ENCODE measurements around the gene CCDC71L. TPM values are rescaled to one million over a fixed set of nuclear protein-coding genes. Genes with fewer than 3 reads are reported as not detected.

Gene CCDC71L
- polyA plus RNA-seq, 1 donor from 2014 or later = 38.3 TPM

DNA sequence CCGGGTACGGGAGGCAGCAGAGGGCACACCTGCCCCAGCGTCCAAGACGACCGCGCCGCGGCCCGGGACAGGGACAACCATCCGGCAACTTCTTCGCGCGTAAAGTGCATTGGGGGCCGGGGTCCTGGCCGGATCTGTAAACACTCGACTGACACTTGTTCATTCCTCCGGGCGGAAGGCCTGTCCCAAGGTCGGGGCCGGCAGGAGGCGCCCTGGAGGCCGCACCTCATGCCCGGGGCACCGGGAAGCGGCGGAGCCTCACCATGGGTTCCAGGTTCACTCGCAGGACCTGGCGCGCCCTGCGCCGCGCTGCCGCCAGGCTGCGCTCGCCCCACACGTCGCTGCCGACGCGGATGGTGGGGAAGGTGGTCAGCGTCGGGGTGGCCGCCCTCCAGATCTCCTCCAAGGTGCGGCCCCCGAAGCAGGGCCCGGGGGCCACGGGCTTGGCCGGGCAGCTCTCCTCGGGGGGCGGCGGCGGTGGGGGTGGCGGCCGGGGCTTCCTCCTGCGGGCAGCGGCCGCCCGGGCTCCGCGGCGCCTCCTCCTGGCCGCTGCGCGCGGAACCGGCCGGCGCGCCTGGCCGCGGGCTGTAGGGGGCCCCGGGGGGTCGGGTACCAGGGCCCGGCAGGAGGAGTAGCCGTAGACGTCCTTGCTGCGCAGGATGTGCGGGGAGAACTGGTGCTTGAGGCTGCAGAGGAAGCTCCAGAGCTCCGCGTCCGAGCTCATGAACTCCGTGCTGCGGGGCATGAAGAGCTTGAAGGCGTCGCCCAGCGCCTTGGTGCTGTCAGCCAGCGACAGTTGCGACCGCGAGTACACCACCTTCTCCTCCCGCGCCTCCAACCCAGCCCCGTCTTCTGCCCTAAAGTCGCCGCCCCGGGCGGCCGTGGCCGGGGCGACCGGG lies 746 bp downstream of the CCDC71L start:
- H3K27me3 ChIP-seq (ENCODE audit: insufficient read depth, low read depth, low read length) = no peaks in the 10 kb centered on the region
- no peaks in the 10 kb centered on the region for H4K20me1 ChIP-seq (ENCODE audit: insufficient read depth)
- no peaks in the 10 kb centered on the region for H3K9me2 ChIP-seq (ENCODE audit: insufficient read depth, low read length)
- TF ChIP-seq POLR2AphosphoS5 (IDR thresholded peaks at IDR 0.05) = no peak
- TF ChIP-seq, protein P1, sequence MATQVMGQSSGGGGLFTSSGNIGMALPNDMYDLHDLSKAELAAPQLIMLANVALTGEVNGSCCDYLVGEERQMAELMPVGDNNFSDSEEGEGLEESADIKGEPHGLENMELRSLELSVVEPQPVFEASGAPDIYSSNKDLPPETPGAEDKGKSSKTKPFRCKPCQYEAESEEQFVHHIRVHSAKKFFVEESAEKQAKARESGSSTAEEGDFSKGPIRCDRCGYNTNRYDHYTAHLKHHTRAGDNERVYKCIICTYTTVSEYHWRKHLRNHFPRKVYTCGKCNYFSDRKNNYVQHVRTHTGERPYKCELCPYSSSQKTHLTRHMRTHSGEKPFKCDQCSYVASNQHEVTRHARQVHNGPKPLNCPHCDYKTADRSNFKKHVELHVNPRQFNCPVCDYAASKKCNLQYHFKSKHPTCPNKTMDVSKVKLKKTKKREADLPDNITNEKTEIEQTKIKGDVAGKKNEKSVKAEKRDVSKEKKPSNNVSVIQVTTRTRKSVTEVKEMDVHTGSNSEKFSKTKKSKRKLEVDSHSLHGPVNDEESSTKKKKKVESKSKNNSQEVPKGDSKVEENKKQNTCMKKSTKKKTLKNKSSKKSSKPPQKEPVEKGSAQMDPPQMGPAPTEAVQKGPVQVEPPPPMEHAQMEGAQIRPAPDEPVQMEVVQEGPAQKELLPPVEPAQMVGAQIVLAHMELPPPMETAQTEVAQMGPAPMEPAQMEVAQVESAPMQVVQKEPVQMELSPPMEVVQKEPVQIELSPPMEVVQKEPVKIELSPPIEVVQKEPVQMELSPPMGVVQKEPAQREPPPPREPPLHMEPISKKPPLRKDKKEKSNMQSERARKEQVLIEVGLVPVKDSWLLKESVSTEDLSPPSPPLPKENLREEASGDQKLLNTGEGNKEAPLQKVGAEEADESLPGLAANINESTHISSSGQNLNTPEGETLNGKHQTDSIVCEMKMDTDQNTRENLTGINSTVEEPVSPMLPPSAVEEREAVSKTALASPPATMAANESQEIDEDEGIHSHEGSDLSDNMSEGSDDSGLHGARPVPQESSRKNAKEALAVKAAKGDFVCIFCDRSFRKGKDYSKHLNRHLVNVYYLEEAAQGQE (IDR thresholded peaks at IDR 0.05; ENCODE audit: borderline replicate concordance) = no peak
- no peak for TF ChIP-seq EP300 (conservative IDR thresholded peaks at IDR 0.05; ENCODE audit: poor library complexity, severe bottlenecking)
- TF ChIP-seq SMC3 (conservative IDR thresholded peaks at IDR 0.05; ENCODE audit: poor library complexity) = peak; percentile 61
- TF ChIP-seq EZH2 (IDR thresholded peaks at IDR 0.05; ENCODE audit: borderline replicate concordance, insufficient read depth, low read length, poor library complexity, severe bottlenecking) = no peak
- TF ChIP-seq TAF1 (IDR thresholded peaks at IDR 0.05; ENCODE audit: low read depth) = no peak
- TF ChIP-seq, protein P2, sequence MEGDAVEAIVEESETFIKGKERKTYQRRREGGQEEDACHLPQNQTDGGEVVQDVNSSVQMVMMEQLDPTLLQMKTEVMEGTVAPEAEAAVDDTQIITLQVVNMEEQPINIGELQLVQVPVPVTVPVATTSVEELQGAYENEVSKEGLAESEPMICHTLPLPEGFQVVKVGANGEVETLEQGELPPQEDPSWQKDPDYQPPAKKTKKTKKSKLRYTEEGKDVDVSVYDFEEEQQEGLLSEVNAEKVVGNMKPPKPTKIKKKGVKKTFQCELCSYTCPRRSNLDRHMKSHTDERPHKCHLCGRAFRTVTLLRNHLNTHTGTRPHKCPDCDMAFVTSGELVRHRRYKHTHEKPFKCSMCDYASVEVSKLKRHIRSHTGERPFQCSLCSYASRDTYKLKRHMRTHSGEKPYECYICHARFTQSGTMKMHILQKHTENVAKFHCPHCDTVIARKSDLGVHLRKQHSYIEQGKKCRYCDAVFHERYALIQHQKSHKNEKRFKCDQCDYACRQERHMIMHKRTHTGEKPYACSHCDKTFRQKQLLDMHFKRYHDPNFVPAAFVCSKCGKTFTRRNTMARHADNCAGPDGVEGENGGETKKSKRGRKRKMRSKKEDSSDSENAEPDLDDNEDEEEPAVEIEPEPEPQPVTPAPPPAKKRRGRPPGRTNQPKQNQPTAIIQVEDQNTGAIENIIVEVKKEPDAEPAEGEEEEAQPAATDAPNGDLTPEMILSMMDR (IDR thresholded peaks at IDR 0.05; ENCODE audit: poor library complexity, severe bottlenecking) = peak; percentile 78
- peak; percentile 51 for TF ChIP-seq MXI1 (conservative IDR thresholded peaks at IDR 0.05; ENCODE audit: poor library complexity, severe bottlenecking)
- TF ChIP-seq RAD21 (conservative IDR thresholded peaks at IDR 0.05) = peak; percentile 64
- H3K36me3 ChIP-seq (ENCODE audit: insufficient read depth, low read length) = no peaks in the 10 kb centered on the region
- peak overlapping the region; percentile 90 for H2AFZ ChIP-seq (ENCODE audit: low read depth, low read length)
- peak overlapping the region; percentile 72 for H3K4me2 ChIP-seq (ENCODE audit: low read length)
- no peaks in the 10 kb centered on the region for H3K9me3 ChIP-seq (ENCODE audit: low read length)
- H3K79me2 ChIP-seq (replicated peaks; ENCODE audit: insufficient read depth, low read length) = peaks cover 20% of the 10 kb centered on the region
- peak overlapping the region; percentile 82 for H3K4me3 ChIP-seq (ENCODE audit: low read length)
- peak overlapping the region; percentile 82 for H3K9ac ChIP-seq (ENCODE audit: low read length)
- no peaks in the 10 kb centered on the region for H3F3A ChIP-seq (ENCODE audit: insufficient read depth, low read length, poor library complexity, severe bottlenecking)
- peak overlapping the region; percentile 79 for H3K27ac ChIP-seq (ENCODE audit: low read length)

DNA sequence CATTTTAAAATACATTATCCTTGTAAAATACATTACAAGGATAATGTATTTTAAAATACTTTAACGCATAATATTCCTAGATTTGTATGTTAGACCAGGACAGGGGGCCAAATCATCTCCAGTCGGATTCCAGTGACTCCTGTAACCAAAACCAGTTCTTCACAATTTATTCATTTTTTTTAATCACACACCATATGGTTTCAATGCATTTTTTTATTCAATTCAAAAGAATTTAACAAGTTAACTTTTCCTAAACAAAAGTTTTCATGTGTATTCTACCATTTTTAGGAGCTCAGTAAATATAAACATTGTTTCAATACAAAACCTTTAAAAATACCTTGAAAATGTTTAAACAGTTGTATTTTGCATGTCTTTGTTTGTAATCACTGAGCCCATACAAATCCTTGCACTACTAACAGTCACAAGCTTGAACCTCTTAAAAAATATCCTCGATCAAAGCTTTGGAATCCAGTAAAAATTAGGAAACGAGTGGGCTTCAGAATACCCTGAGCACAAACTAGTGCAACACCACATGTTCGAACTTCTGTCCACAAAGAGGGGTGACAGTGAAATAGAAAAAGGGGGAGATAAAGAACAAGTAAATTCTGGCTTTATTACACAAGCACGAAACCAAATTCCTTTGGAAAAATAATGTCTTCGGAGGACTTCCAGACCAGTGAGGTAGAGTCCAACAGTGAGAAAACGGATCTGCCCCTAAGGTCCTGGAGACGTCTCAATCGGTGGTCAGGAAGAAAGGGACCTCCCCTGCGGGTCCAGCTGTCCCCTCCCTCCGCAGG lies 1.6 kb downstream of the CCDC71L start:
- TF ChIP-seq EZH2 (IDR thresholded peaks at IDR 0.05; ENCODE audit: borderline replicate concordance, insufficient read depth, low read length, poor library complexity, severe bottlenecking) (no peak), TAF1 (IDR thresholded peaks at IDR 0.05; ENCODE audit: low read depth) (no peak), SMC3 (conservative IDR thresholded peaks at IDR 0.05; ENCODE audit: poor library complexity) (no peak), EP300 (conservative IDR thresholded peaks at IDR 0.05; ENCODE audit: poor library complexity, severe bottlenecking) (no peak), POLR2AphosphoS5 (IDR thresholded peaks at IDR 0.05) (no peak), RAD21 (conservative IDR thresholded peaks at IDR 0.05) (no peak), MXI1 (conservative IDR thresholded peaks at IDR 0.05; ENCODE audit: poor library complexity, severe bottlenecking) (no peak)
- TF ChIP-seq, protein P2 (IDR thresholded peaks at IDR 0.05; ENCODE audit: poor library complexity, severe bottlenecking) = no peak
- TF ChIP-seq, protein P1 (IDR thresholded peaks at IDR 0.05; ENCODE audit: borderline replicate concordance) = no peak
- Histone ChIP-seq H3K9me3 (ENCODE audit: low read length) (no peaks in the 10 kb centered on the region), H3K27me3 (ENCODE audit: insufficient read depth, low read depth, low read length) (no peaks in the 10 kb centered on the region), H3K36me3 (ENCODE audit: insufficient read depth, low read length) (no peaks in the 10 kb centered on the region), H3K27ac (ENCODE audit: low read length) (peak overlapping the region; percentile 41), H3K9ac (ENCODE audit: low read length) (peak overlapping the region; percentile 82), H3K9me2 (ENCODE audit: insufficient read depth, low read length) (no peaks in the 10 kb centered on the region), H3F3A (ENCODE audit: insufficient read depth, low read length, poor library complexity, severe bottlenecking) (no peaks in the 10 kb centered on the region), H3K4me3 (ENCODE audit: low read length) (peak overlapping the region; percentile 82), H2AFZ (ENCODE audit: low read depth, low read length) (peak overlapping the region; percentile 46), H4K20me1 (ENCODE audit: insufficient read depth) (no peaks in the 10 kb centered on the region), H3K79me2 (replicated peaks; ENCODE audit: insufficient read depth, low read length) (peaks cover 20% of the 10 kb centered on the region), H3K4me2 (ENCODE audit: low read length) (peak overlapping the region; percentile 72)
